Activated T-cell treated with anti-CD3 and anti-CD28 coated beads, Interleukin-2, amount 50 U/mL, for 24 hours (primary cell): ENCODE measurements around the gene NFIL3.
"Not testable (repeated sequence)": the region's sequence is repeated elsewhere in the genome, so short reads cannot be mapped to it uniquely, and the experiment has no call there.

ENCODE experiments used
- DNase-seq: peaks from one replicate; pipeline ENCODE4 v3.0.0-alpha.2; 2020
- H3K27ac Mint-ChIP-seq: 2 replicates; pipeline ENCODE4 v1.8.0; 2020; ENCODE audit warnings: mild to moderate bottlenecking, mixed read lengths
- H3K27me3 Mint-ChIP-seq: 2 replicates; pipeline ENCODE4 v1.8.0; 2020; ENCODE audit warnings: mixed read lengths
- H3K36me3 Mint-ChIP-seq: 2 replicates; pipeline ENCODE4 v1.8.0; 2020; ENCODE audit warnings: low read depth, mixed read lengths
- H3K4me1 Mint-ChIP-seq: 2 replicates; pipeline ENCODE4 v1.8.0; 2020; ENCODE audit warnings: low read depth, mixed read lengths
- H3K4me3 Mint-ChIP-seq: 2 replicates; pipeline ENCODE4 v1.8.0; 2020; ENCODE audit warnings: mild to moderate bottlenecking, moderate library complexity, mixed read lengths
- H3K9me3 Mint-ChIP-seq: 2 replicates; pipeline ENCODE4 v1.8.0; 2020; ENCODE audit warnings: mixed read lengths

NFIL3 gene

GRCh38 chr9:91392435-91392834 lies 31.2 kb downstream of the NFIL3 start:
- no peaks in the 10 kb centered on the region for H3K36me3 Mint-ChIP-seq
- H3K27ac Mint-ChIP-seq = no peak overlapping the region
- H3K9me3 Mint-ChIP-seq = no peaks in the 10 kb centered on the region
- no peak overlapping the region for H3K4me3 Mint-ChIP-seq
- H3K4me1 Mint-ChIP-seq = peaks cover 21% of the 10 kb centered on the region
- no peak for DNase-seq
- no peaks in the 10 kb centered on the region for H3K27me3 Mint-ChIP-seq

- H3K4me3 Mint-ChIP-seq = no peak overlapping the region
- H3K36me3 Mint-ChIP-seq = no peaks in the 10 kb centered on the region
- H3K4me1 Mint-ChIP-seq = peaks cover 21% of the 10 kb centered on the region
- H3K9me3 Mint-ChIP-seq = no peaks in the 10 kb centered on the region
- no peaks in the 10 kb centered on the region for H3K27me3 Mint-ChIP-seq
- no peak for DNase-seq
- no peak overlapping the region for H3K27ac Mint-ChIP-seq
Observed at GRCh38 chr9:91391818-91392217, 31.8 kb downstream of the NFIL3 start.

GRCh38 chr9:91391412-91391811 lies 32.2 kb downstream of the NFIL3 start:
- H3K36me3 Mint-ChIP-seq = no peaks in the 10 kb centered on the region
- H3K27me3 Mint-ChIP-seq = no peaks in the 10 kb centered on the region
- H3K4me1 Mint-ChIP-seq = peaks cover 20% of the 10 kb centered on the region
- no peak overlapping the region for H3K27ac Mint-ChIP-seq
- no peak for DNase-seq
- no peaks in the 10 kb centered on the region for H3K9me3 Mint-ChIP-seq
- no peak overlapping the region for H3K4me3 Mint-ChIP-seq

- not testable (repeated sequence) for H3K36me3 Mint-ChIP-seq
Observed at GRCh38 chr9:91389686-91390085, 33.9 kb downstream of the NFIL3 start.

GRCh38 chr9:91386765-91387164 lies 36.9 kb downstream of the NFIL3 start:
- no peak overlapping the region for H3K27ac Mint-ChIP-seq
- no peaks in the 10 kb centered on the region for H3K36me3 Mint-ChIP-seq
- no peaks in the 10 kb centered on the region for H3K4me1 Mint-ChIP-seq

More at GRCh38 chr9:91389686-91390085, 33.9 kb downstream of the NFIL3 start:
- DNase-seq, H3K9me3 Mint-ChIP-seq, H3K27ac Mint-ChIP-seq, H3K4me1 Mint-ChIP-seq, H3K27me3 Mint-ChIP-seq, H3K4me3 Mint-ChIP-seq: not testable (repeated sequence)

GRCh38 chr9:91384954-91385353 lies 38.7 kb downstream of the NFIL3 start:
- no peak overlapping the region for H3K27ac Mint-ChIP-seq
- H3K9me3 Mint-ChIP-seq = no peaks in the 10 kb centered on the region
- no peaks in the 10 kb centered on the region for H3K36me3 Mint-ChIP-seq
- DNase-seq = no peak
- peaks cover 15% of the 10 kb centered on the region for H3K27me3 Mint-ChIP-seq
- no peaks in the 10 kb centered on the region for H3K4me1 Mint-ChIP-seq
- no peak overlapping the region for H3K4me3 Mint-ChIP-seq

More at GRCh38 chr9:91386765-91387164, 36.9 kb downstream of the NFIL3 start:
- DNase-seq = no peak
- H3K4me3 Mint-ChIP-seq = no peak overlapping the region
- no peaks in the 10 kb centered on the region for H3K9me3 Mint-ChIP-seq
- H3K27me3 Mint-ChIP-seq = peaks cover 6% of the 10 kb centered on the region

- H3K27me3 Mint-ChIP-seq = peaks cover 16% of the 10 kb centered on the region
- H3K27ac Mint-ChIP-seq = no peak overlapping the region
- no peaks in the 10 kb centered on the region for H3K9me3 Mint-ChIP-seq
- no peaks in the 10 kb centered on the region for H3K36me3 Mint-ChIP-seq
- DNase-seq = no peak
- no peaks in the 10 kb centered on the region for H3K4me1 Mint-ChIP-seq
- H3K4me3 Mint-ChIP-seq = no peak overlapping the region
Observed at GRCh38 chr9:91383577-91383976, 40.1 kb downstream of the NFIL3 start.

- Mint-ChIP-seq H3K27me3 (peaks cover 16% of the 10 kb centered on the region), H3K4me3 (no peak overlapping the region), H3K9me3 (peaks cover 4% of the 10 kb centered on the region), H3K36me3 (no peaks in the 10 kb centered on the region), H3K4me1 (no peaks in the 10 kb centered on the region), H3K27ac (no peak overlapping the region)
- DNase-seq = no peak
Observed at GRCh38 chr9:91382298-91382697, 41.3 kb downstream of the NFIL3 start.

GRCh38 chr9:91379426-91379825 lies 44.2 kb downstream of the NFIL3 start:
- no peak overlapping the region for H3K27ac Mint-ChIP-seq
- peaks cover 19% of the 10 kb centered on the region for H3K27me3 Mint-ChIP-seq
- peaks cover 4% of the 10 kb centered on the region for H3K9me3 Mint-ChIP-seq
- H3K4me3 Mint-ChIP-seq = no peak overlapping the region
- H3K4me1 Mint-ChIP-seq = peaks cover 6% of the 10 kb centered on the region
- DNase-seq = no peak
- H3K36me3 Mint-ChIP-seq = no peaks in the 10 kb centered on the region

GRCh38 chr9:91378695-91379127 lies 44.9 kb downstream of the NFIL3 start:
- no peak for DNase-seq
- Mint-ChIP-seq H3K27me3 (peaks cover 19% of the 10 kb centered on the region), H3K36me3 (no peaks in the 10 kb centered on the region), H3K27ac (no peak overlapping the region), H3K4me3 (no peak overlapping the region), H3K9me3 (peaks cover 4% of the 10 kb centered on the region), H3K4me1 (peaks cover 6% of the 10 kb centered on the region)

GRCh38 chr9:91378054-91378453 lies 45.6 kb downstream of the NFIL3 start:
- H3K4me3 Mint-ChIP-seq, DNase-seq, H3K27ac Mint-ChIP-seq: not testable (repeated sequence)

GRCh38 chr9:91376239-91376638 lies 47.4 kb downstream of the NFIL3 start:
- peaks cover 6% of the 10 kb centered on the region for H3K4me1 Mint-ChIP-seq
- no peak overlapping the region for H3K27ac Mint-ChIP-seq
- DNase-seq = no peak
- peaks cover 12% of the 10 kb centered on the region for H3K27me3 Mint-ChIP-seq
- peaks cover 4% of the 10 kb centered on the region for H3K9me3 Mint-ChIP-seq
- no peaks in the 10 kb centered on the region for H3K36me3 Mint-ChIP-seq
- no peak overlapping the region for H3K4me3 Mint-ChIP-seq

More at GRCh38 chr9:91378054-91378453, 45.6 kb downstream of the NFIL3 start:
- H3K4me1 Mint-ChIP-seq, H3K36me3 Mint-ChIP-seq, H3K9me3 Mint-ChIP-seq: not testable (repeated sequence)
- H3K27me3 Mint-ChIP-seq = peaks cover 19% of the 10 kb centered on the region

- DNase-seq = no peak
- Mint-ChIP-seq H3K4me3 (no peak overlapping the region), H3K27me3 (peaks cover 8% of the 10 kb centered on the region), H3K36me3 (no peaks in the 10 kb centered on the region), H3K27ac (no peak overlapping the region), H3K4me1 (peaks cover 6% of the 10 kb centered on the region), H3K9me3 (peaks cover 4% of the 10 kb centered on the region)
Observed at GRCh38 chr9:91374939-91375338, 48.7 kb downstream of the NFIL3 start.

- H3K4me1 Mint-ChIP-seq = peaks cover 6% of the 10 kb centered on the region
- no peak overlapping the region for H3K27ac Mint-ChIP-seq
- no peak for DNase-seq
- H3K9me3 Mint-ChIP-seq = no peaks in the 10 kb centered on the region
- H3K4me3 Mint-ChIP-seq = no peak overlapping the region
- H3K36me3 Mint-ChIP-seq = no peaks in the 10 kb centered on the region
- peaks cover 10% of the 10 kb centered on the region for H3K27me3 Mint-ChIP-seq
Observed at GRCh38 chr9:91371894-91372293, 51.7 kb downstream of the NFIL3 start.

- not testable (repeated sequence) for H3K27me3 Mint-ChIP-seq, H3K27ac Mint-ChIP-seq, DNase-seq, H3K36me3 Mint-ChIP-seq, H3K4me3 Mint-ChIP-seq, H3K4me1 Mint-ChIP-seq, H3K9me3 Mint-ChIP-seq
Observed at GRCh38 chr9:91370006-91370405, 53.6 kb downstream of the NFIL3 start.

- Mint-ChIP-seq H3K4me3 (no peak overlapping the region), H3K27ac (no peak overlapping the region)
Observed at GRCh38 chr9:91364702-91365101, 58.9 kb downstream of the NFIL3 start.

More at GRCh38 chr9:91364702-91365101, 58.9 kb downstream of the NFIL3 start:
- no peak for DNase-seq
- Mint-ChIP-seq H3K9me3 (no peaks in the 10 kb centered on the region), H3K4me1 (peaks cover 21% of the 10 kb centered on the region), H3K27me3 (peaks cover 1% of the 10 kb centered on the region), H3K36me3 (peaks cover 18% of the 10 kb centered on the region)
